ENCODE measurements around the gene UBR7. TPM values are rescaled to one million over a fixed set of nuclear protein-coding genes. Genes with fewer than 3 reads are reported as not detected.

The UBR7 gene, protein sequence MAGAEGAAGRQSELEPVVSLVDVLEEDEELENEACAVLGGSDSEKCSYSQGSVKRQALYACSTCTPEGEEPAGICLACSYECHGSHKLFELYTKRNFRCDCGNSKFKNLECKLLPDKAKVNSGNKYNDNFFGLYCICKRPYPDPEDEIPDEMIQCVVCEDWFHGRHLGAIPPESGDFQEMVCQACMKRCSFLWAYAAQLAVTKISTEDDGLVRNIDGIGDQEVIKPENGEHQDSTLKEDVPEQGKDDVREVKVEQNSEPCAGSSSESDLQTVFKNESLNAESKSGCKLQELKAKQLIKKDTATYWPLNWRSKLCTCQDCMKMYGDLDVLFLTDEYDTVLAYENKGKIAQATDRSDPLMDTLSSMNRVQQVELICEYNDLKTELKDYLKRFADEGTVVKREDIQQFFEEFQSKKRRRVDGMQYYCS
- total RNA-seq (ENCODE audit: low replicate concordance), result 34.0 and 46.6 TPM in 2 replicates

GRCh38 chr14:93206793-93207467 lies at the start of gene UBR7, which contains the start of gene GON7:
UBR7 (plus strand) TSS chr14:93207256; CDS start chr14:93207292, 36 bp downstream.
GON7 (minus strand) TSS chr14:93207065; CDS start chr14:93207037, 28 bp downstream.

GRCh38 chr14:93184391-93185348 lies 22.4 kb upstream of the UBR7 start, which contains the start of the genes LYSET and MOAP1:
LYSET (plus strand) TSS chr14:93185317; CDS start chr14:93185406, 89 bp downstream.
MOAP1 (minus strand) TSS chr14:93184897; CDS start chr14:93184242, 655 bp downstream.

Other genes starting within 250 kb of the UBR7 start
- gene ITPK1, start 91.3 kb upstream of the UBR7 start, total RNA-seq (ENCODE audit: low replicate concordance), result 19.9 and 40.3 TPM in 2 replicates
- gene MOAP1, start 22.4 kb upstream of the UBR7 start, total RNA-seq (ENCODE audit: low replicate concordance), result 8.4 and 15.9 TPM in 2 replicates
- 4.0 and 9.3 TPM in 2 replicates for gene LYSET, start 21.9 kb upstream of the UBR7 start, total RNA-seq (ENCODE audit: low replicate concordance)
- 11.6 and 11.7 TPM in 2 replicates for gene GON7, start 191 bp upstream of the UBR7 start, total RNA-seq (ENCODE audit: low replicate concordance)
- 21.4 and 22.1 TPM in 2 replicates for gene BTBD7, start 125.8 kb downstream of the UBR7 start, total RNA-seq (ENCODE audit: low replicate concordance)
- gene COX8C, start 139.9 kb downstream of the UBR7 start, total RNA-seq (ENCODE audit: low replicate concordance), result not detected in 2 replicates
- gene UNC79, start 223.7 kb downstream of the UBR7 start, total RNA-seq (ENCODE audit: low replicate concordance), result 0.12 and 0.15 TPM in 2 replicates